ENCODE measurements around the gene CLDN3.

CLDN3 gene

GRCh38 chr7:73773700-73774517 lies 3.8 kb upstream of the CLDN3 start:
- in situ Hi-C loops (cut with MboI; ENCODE audit: low sequenced_read_pairs) = no loop called here

DNA sequence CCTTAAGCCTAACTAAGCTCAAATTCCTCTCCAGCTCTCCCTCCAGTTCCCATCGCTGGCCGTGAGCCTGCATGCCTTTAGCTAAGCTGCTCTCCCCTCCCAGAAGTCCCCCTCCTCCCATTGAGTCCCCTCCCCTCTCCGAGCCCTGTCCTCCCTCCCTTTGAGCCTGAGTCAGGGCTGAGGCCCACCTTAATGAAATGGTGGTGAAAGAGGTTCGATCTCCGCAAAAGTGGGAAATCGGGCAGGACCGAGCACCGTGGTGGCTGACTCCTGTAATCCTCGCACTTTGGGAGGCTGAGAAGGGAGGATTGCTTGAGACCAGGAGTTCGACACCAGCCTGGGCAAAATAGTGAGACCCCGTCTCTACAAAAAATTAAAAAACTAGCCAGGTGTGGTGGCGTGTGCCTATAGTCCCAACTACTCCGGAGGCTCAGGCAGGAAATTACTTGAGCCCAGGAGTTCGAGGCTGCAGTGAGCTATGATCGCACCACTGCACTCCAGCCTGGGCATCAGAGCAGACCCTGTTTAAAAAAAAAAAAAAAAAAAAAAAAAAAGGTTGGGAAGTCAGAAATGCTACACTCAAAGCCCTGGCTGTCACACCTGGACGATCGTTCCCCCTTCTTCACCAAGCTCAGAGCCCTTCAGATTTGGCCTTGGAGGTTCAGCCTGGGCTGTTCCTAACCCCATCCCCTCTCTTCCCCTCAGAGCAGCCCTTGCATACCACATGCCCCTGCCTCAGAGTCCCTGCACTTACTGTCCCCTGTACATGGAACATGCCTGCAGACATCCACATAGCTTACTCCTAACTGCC lies 995 bp upstream of the CLDN3 start:
- in situ Hi-C loops (cut with MboI; ENCODE audit: low sequenced_read_pairs) = no loop called here

DNA sequence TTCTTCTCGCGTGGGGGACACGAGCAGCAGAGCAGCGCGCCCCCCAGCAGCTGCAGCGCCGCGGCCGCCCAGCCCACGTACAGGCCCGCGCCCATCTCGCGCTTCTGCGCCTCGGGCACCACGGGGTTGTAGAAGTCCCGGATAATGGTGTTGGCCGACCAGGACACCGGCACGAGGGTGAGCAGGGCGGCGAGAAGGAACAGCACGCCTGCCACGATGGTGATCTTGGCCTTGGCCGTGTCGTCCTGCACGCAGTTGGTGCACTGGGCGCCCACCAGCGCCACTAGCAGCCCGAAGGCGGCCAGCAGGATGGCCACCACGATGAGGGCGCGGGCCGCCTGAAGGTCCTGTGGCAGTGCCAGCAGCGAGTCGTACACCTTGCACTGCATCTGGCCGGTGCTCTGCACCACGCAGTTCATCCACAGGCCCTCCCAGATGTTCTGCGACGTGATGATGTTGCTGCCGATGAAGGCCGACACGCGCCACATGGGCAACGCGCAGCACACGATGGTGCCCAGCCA lies 529 bp downstream of the CLDN3 start:
- in situ Hi-C loops (cut with MboI; ENCODE audit: low sequenced_read_pairs) = no loop called here

- in situ Hi-C loops (cut with MboI; ENCODE audit: low sequenced_read_pairs) = no loop called here
Observed at GRCh38 chr7:73768641-73769480, 1.2 kb downstream of the CLDN3 start.

DNA sequence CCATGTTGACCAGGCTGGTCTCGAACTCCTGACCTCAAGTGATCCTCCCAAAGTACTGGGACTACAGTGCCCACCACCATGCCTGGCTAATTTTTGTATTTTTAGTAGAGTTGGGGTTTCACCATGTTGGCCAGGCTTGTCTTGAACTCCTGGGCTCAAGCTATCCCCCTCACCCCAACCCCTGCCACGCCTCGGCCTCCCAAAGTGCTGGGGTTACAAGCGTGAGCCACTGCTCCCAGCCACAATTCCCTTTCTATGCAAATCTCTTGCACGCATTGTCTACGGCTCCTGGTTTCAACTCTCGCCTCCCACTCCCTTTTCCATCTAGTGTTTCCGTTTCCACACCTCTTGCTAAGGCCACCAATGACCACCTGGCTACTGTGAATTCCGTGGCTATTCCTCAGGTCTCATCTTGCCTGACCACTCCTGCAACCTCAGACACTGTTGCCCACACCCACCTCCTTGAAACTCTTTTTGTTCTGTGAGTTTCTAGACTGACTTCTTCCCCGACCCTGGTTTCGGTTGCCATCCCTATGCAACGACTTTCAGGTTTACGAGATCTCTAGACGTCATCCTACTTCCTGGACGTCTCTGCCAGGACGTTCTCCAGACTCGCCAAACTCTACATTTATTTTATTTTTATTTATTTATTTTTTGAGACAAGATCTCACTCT lies 3.4 kb downstream of the CLDN3 start:
- in situ Hi-C loops (cut with MboI; ENCODE audit: low sequenced_read_pairs) = no loop called here

GRCh38 chr7:73762659-73762999 lies 7.4 kb downstream of the CLDN3 start:
- in situ Hi-C loops (cut with MboI; ENCODE audit: low sequenced_read_pairs) = no loop called here

DNA sequence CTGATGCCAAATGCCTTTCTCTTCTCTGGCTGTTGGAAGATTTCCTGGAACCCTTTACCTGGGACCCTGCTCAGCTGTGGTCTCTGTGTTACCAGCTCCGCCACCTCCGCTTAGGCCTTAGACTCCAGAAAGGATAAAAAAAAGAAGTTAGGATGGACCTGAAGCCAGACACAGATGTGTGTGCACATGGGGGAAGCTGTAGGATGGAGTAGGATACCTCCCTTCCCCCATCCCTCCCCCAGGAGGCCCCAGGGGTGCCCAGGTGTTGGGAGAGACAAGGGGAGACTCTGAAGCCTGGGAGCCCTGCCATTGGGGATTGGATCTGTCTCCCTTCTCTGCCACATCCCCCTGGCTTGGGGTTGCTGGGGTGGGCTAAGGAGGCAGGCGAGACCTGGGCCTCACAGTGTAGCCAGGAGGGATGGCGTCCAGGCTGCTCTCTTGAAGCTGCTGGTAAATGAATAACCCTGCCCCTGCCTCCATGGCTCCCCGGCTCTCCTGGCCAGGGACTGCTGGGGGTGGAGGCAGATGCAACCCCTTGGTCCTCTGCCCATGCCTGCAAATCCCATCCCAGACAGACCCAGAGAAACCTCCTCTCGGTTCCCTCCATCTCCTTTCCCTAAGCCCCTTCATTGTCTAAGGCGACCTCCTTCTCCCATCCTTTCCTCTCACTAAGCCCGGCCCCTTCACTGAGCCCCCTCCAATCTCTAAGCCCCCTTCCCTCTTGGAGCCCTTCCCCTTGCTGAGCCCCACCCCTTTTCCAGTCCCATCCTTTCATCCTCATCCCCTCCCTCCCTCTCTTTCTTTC lies 8.0 kb downstream of the CLDN3 start:
- in situ Hi-C loops (cut with MboI; ENCODE audit: low sequenced_read_pairs) = no loop called here

GRCh38 chr7:73758581-73759138 lies 11.4 kb downstream of the CLDN3 start:
- in situ Hi-C loops (cut with MboI; ENCODE audit: low sequenced_read_pairs) = no loop called here

DNA sequence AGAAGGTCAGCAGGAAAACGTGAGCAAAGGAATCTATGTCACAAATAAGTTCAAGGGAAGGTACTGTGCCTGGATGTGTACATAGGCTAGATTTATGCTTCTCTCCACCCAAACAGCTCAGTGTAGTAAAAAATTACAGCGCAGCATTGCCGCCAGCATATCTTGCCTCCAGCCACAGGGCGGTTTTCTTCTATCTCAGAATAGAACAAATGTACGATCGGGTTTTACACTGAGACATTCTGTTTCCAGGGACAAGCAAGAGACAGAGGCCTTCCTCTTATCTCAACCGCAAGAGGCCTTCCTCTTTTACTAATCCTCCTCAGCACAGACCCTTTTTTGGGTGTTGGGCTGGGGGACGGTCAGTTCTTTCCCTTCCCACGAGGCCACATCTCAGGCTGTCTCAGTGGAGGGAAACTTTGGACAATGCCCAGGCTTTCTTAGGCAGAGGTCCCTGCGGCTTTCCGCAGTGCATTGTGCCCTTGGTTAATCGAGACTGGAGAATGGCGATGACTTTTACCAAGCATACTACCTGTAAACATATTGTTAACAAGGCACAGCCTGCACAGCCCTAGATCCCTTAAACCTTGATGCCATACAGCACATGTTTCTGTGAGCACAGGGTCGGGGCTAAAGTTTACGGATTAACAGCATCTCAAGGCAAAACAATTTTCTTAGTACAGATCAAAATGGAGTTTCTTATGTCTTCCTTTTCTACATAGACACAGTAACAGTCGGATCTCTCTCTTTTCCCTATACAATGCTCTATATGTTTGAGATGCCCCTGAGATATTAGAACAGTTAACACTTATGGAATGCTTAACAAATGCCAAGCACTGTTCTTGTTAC lies 19.9 kb downstream of the CLDN3 start:
- in situ Hi-C loops (cut with MboI; ENCODE audit: low sequenced_read_pairs) = no loop called here

DNA sequence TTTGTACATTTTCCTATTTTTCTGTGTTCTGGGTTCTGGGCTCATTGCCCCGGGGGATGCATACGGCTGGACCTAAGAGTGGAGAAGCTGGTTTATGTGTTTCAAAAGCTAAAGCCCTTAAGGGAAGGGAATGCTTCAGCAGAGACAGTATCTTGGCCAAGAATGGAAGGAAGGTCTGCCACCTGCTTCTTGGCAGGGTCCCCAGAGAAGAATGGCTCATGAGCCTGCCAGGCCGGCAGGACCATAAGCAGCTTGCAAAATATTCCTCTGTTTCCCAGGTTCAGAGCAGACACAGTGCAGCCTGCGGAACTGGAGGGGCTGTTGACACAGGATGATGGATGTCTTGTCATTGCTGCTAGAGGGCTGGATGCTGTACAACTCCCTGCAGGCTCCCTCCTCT lies 23.7 kb downstream of the CLDN3 start:
- in situ Hi-C loops (cut with MboI; ENCODE audit: low sequenced_read_pairs) = no loop called here

DNA sequence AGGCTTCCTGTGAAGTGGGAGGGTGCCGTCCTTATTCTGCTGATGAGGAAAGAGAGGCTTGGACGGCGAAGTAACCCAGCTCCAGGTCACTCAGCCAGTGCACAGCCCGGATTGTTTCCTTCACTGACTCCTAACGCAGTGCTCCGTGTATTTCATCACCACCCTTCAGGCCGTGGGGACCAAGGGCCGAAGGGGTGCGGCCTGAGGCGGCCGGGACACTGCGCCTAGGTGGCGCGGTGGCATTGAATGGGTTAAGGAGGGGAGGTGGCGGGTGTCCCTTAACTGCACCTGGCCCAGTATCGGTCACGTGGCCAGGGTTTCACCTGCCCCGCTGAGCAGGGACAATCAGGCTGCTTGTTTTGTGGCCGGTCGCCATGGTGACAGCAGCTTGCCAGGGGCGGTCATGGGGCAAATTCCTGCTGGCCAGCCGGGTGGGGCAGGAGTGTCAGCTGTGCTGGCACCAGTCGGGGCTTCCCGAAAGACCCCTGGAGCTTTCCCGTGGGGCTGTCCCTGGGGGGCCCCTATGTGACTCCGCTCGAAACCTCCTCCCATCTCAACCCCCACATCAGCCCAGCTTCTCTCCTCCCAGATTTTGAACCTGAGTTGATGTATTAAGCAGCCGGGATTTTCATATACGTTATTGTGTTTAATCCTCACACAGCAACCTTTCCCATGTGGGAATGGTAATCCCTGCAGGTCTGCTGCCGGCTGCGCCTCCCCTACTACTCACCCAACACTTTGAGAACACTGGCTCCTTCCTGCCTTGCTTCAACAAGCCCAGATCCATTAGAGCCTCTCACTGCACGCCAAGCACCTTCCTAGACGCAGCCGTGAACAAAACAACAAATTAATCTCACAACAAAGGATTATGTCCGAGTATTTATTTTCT lies 27.1 kb downstream of the CLDN3 start:
- in situ Hi-C loops (cut with MboI; ENCODE audit: low sequenced_read_pairs) = no loop called here

GRCh38 chr7:73742338-73742752 lies 27.7 kb downstream of the CLDN3 start:
- in situ Hi-C loops (cut with MboI; ENCODE audit: low sequenced_read_pairs) = no loop called here

- in situ Hi-C loops (cut with MboI; ENCODE audit: low sequenced_read_pairs) = no loop called here
Observed at GRCh38 chr7:73741600-73741999, 28.5 kb downstream of the CLDN3 start.

DNA sequence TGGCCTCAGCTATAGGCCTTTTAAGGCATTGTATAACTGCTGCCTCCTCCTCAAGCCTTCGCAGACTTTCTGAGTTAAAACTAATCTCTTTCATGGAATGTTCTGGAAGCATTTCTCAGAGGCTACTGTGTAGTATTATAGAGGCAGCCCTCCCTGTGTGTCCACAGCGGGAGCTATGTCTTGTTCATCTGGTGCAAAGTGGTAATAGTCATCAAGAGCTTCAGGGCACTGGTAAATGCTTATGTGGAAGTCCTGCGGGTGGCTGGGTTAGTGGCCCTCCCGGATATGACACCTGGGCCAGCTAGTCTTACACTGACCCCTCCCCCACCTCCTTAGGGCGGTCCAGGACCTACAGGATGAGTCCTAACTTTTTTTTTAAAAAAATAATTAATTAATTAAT lies 29.3 kb downstream of the CLDN3 start:
- in situ Hi-C loops (cut with MboI; ENCODE audit: low sequenced_read_pairs) = no loop called here

GRCh38 chr7:73740212-73740611 lies 29.9 kb downstream of the CLDN3 start:
- in situ Hi-C loops (cut with MboI; ENCODE audit: low sequenced_read_pairs) = no loop called here

GRCh38 chr7:73739387-73739767 lies 30.7 kb downstream of the CLDN3 start:
- in situ Hi-C loops (cut with MboI; ENCODE audit: low sequenced_read_pairs) = no loop called here

DNA sequence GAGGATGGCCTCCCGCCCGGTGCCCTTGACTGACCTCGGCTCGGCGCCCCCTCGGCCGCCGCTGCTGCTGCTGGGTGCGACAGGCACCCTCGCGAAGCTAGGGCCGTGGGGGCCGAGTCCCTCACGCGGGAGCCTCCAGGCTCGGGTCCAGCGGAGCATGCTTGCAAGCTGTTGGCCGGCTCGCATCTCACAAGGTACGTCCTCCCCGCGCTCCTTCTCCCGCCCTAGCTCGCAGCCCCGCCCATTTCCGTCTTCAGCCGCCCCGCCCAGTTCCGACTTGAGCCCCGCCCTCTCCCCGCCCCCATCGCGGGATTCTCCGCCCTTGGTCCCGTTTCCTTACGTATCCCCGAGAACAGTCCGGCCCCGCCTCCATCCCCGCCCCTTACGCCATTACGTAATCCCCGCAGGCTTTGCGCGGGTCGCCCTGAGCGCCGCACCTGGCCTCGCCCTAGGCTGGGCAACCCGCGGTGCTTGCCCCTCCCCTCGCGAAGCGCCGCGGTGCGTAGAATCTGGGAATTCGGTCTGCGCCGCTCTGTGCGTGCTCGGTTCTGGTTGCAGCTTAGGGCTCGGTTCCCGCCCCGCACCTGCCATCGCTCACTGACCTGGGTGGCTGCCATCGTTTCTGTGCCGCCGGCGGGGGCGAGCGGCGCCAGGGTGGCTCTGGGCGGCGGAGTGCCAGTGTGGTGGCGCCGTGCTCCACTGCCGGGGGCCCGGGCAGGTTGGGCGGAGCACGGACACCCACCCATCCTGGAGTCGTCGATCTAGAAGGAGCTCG lies 31.3 kb downstream of the CLDN3 start, which contains the start of gene ABHD11:
ABHD11 (minus strand) TSS at position 191 of the 775 bp plus-strand sequence; CDS start at position 159, 32 bp downstream.
- in situ Hi-C loops (cut with MboI; ENCODE audit: low sequenced_read_pairs) = no loop called here
